Stimulated activated CD4-positive, alpha-beta T cell treated with anti-CD3 and anti-CD28 coated beads, Interleukin-15, amount 100 ng/mL, for 1 hour (primary cell): ENCODE measurements around the gene ANKRD11.
"Not testable (repeated sequence)": the region's sequence is repeated elsewhere in the genome, so short reads cannot be mapped to it uniquely, and the experiment has no call there.

Experiments
- DNase-seq, 2 donors: peaks; one replicate each; pipeline ENCODE4 v3.0.0-alpha.2; 2020; ENCODE audit warnings: low read depth in 1 of 2, low spot score in 1 of 2

The ANKRD11 gene

DNA sequence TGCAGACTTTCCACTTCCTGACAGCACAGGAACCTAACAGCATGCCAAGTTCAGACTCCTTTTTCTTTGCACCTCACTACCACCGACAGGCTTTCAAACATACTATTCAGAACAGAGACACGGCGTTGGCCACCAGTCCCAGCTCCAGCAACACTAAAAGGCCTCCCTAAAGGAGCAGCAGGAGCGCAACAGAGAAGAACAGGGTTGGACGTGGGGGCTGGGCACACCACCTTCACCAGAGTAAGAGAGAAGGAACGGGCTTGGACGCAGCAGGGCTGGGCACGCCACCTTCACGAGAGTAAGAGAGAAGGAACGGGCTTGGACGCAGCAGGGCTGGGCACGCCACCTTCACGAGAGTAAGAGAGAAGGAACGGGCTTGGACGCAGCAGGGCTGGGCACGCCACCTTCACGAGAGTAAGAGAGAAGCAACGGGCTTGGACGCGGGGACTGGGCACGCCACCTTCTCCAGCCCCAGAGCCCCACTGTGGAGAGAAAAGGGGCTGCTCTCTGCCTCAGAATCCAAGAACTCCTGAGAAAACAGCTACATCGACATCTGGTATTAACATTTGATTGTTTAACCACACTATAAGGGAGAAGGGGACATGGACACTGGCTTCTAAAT lies 56.9 kb downstream of the ANKRD11 start:
- not testable (repeated sequence) for DNase-seq

DNA sequence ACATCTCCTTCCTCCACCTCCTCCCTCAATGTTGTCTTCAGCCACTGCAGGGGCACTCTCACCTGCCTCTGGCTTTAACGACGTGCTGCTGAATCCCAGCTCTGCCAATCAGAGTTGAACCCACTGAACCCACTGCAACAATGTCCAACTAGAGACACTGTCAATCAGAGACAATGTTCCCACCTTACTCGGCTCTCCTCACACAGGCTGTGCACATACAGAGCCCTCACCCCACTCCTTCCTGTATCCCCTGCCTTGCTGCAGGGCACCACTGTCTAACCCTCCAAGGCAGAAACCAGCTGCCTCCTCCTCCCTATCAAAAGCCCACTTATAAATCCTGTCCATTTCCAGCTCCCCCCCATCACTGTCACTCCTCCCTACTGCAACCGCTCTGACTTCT lies 58.7 kb downstream of the ANKRD11 start:
- DNase-seq: no peak

DNA sequence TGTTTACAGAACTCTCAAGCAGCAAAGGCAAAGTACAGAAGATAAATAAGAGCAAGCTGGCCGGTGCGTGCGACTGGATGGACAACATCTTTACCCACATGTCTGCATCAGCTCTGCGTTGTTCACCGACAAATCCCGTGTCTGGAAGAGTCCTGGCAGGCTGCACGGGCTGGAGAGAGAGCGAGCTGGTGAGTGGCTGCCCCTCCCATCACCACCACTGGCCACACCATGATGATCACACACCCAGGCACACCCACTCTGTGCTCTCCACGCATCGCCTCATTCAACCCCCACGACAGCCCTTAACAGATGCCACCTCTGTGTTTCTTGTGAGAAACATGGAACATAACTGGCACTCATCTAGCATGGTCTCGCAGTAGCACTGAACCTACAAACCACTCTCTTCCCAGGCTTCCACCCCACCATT lies 59.2 kb downstream of the ANKRD11 start:
- DNase-seq: no peak

DNA sequence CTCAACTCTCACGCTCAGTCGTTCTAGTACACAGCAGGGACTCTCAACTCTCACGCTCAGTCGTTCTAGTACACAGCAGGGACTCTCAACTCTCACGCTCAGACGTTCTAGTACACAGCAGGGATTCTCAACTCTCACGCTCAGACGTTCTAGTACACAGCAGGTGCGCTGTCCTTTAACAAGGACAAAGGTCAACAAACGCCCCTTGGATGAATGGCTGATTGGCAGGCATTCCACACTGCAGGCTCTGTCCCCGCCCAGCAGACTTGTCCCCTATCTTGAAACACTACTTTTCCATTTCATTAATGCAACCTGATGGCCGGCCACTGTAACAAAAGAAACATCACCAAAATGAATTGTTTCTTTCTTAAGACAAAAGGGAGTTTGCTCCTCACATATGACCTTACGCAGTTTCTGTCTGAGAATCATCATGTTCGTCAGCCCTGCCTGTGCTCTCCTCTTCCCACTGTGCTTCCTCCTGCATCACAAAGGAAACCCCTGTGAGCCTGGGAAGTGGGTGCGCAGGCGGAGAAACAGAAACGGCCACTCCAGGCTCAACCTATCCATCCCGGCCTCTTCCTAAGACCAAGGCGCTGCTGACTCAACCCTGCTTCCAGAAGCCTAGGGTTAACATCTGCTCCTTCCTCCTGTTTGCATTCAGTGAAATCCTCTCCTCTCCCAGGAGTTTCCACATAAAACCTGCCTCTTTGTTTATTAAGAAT lies 59.8 kb downstream of the ANKRD11 start:
- no peak for DNase-seq

DNA sequence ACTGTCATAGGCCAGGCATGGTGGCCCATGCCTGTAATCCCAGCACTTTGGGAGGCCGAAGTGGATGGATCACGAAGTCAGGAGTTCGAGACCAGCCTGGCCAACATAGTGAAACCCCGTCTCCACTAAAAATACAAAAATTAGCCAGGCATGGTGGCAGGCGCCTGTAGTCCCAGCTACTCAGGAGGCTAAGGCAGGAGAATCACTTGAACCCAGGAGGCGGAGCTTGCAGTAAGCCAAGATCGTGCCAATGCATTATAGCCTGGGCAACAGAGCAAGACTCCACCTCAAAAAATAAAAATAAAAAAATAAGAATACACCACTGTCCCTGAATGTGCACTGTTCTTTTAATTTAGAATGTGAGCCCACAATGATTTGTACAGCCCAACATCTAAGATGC lies 61.8 kb downstream of the ANKRD11 start:
- DNase-seq: not testable (repeated sequence)

DNA sequence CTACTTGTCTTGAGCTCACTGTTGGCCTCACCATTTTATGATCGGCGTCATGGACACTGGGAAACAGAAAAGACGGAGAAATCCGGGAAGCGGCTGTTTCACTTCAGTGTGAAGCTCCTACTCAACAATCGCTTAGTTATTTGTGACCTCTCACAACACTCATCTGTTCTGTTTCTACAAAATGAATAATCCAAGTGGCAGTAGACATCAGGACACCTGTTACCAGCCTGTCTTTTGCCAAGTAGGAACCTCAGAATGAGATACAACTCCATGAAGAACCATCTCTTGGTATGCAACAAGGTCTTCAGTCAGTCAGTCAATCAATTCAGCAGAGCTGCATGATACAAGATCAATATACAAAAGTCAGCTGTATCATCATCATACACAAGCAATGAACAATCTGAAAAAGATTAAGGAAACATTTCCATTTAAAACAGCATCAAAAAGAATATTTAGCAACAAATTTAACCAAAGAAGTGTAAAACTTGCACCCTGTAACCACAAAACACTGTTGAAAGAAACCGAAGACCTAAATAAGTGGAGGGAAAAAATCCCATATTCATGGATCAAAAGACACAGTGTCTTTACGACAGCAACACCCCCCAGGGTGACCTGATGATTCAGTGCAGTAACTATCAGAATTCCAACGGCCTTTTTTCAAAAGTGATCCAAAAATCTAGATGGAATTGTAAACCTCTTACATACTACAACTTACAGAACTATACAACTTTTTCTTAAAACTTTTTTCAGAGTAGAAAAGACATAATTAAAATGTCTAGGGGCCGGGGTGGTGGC lies 63.4 kb downstream of the ANKRD11 start:
- no peak for DNase-seq

DNA sequence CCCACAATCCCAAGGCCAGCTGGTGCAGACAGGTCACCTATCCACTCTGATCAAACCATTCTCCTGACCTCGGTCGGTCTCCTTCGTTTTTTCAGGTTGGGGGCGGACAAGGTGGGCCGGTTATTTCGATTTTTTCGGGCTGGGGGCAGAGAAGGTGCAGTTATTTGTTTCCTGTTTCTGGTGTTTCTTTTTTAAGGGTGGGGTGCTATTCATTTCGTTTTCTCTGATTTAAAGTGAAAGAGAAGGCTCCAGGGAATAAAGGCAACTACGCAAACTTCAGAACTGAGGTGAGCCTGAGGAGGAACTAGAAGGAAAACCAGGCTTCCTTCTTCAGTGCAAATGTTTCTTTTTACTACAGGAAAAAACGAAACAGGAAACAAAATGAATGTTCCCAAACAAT lies 64.8 kb downstream of the ANKRD11 start:
- no peak for DNase-seq

DNA sequence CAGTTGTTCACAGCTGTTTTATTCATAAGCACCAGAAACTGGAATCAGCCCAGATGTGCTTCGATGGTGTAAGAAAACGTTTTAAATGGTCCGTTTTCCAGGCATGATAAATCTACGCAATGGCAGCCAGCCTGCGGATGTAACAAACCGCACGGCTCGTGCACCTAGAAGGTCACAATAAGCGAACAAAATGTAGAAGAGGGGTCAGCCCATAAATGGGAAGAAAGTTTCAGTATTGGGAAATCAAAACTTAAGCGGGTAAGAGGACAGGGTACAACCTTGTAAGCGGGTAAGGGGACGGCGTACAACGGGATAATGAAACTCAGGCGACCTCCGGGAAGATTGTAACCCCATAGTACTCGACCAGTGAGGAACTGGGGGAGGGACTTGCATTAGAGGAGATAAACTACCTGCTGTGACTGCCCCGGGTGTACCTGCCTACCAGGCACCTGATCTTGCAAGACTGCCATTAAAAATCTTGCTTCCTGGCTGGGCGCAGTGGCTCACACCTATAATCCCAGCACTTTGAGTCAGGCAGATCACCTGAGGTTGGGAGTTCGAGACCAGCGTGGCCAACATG lies 66.6 kb downstream of the ANKRD11 start:
- no peak for DNase-seq

DNA sequence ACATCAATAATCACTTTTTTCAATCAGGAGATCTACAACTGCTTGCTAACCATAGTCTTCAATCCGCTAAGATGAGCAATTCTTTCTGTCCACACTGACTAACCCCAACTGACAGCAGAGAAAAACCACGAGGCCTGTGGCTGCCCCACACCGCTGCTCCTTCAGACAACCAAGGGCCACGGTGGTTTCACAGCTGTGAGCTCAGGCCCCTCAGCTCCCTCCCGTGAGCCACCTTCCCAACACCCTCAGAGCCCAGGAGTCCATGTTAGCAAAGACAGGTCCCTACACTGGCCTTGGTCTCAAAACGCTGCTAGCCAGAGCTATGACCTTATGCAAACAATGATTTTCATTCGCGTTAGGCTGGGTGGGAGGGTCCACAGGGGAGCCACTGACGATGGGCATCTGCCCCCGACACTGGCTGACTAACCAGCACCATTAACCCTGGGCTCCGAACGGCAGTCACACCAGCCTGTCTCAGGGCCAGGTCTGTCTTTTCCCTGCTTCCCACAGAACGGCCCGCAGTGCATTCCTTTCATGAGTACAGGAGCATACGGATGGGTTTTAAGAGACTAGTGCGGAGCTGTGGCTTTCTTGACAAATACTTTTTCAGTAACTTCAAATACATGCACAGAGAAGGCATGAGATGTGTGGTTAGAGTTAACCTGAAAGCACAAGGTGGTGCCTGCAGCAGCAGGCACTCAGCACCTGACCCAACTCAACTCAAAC lies 67.3 kb downstream of the ANKRD11 start:
- DNase-seq: no peak

DNA sequence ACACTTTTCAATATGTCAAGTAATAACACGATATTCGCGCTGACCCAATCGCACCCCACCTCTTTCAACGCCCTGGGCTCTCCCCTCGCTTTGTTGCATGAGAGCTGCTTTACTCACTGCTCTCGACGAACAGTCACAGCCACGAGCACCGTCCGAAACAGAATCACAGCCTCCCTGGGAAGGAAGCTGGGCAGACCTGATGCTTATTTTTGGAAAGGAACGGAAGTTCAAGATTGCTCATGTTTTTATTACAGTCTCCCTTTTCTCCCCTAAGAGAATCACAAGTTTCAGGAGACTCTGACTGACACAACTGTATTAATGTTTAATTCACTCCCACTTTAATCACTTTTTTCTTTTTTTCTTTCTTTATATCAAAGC lies 67.8 kb downstream of the ANKRD11 start:
- no peak for DNase-seq

DNA sequence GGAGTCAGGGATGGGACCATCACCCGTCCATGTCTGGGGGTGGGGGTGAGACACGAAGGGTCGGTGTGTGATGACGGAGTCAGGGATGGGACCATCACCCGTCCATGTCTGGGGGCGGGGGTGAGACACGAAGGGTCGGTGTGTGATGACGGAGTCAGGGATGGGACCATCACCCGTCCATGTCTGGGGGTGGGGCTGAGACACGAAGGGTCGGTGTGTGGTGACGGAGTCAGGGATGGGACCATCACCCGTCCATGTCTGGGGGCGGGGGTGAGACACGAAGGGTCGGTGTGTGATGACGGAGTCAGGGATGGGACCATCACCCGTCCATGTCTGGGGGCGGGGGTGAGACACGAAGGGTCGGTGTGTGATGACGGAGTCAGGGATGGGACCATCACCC lies 69.1 kb downstream of the ANKRD11 start:
- not testable (repeated sequence) for DNase-seq

DNA sequence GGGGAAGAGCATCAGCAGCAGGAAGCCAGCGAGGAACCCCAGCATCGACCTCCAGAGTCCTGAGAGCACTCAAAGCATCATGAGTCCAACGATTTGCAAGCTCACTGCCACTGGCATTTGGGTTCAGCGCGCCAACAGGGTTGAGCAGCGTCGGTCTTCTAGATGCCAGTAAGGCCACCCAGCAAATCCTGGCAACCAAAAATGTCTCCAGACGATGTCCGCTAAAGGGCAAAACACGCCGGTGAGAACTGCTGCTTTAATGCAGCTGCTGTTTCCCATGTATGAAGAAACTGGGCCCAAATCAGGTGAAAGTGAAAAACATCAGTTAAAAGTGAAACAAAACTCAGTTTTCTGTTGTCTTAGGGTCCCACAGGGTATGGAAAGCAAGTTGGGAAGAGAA lies 70.2 kb downstream of the ANKRD11 start:
- DNase-seq: no peak

DNA sequence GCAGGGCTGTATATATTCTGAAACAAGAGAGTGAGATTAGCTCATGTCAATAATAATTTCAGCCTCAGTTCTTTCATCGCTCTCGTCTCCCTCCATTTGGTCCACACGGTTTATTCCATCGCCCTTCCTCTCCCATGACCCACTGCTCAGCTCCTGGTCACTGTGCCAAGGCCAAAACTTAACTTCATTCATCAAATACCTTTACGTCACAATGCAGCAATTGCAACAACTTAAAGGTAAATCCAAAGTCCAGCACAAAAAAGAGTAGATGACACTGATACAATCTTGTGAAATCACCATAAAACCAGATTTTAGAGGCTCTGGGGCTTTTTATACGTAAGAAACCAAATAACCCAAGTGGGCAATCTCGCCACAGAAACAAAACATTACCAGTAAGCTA lies 72.0 kb downstream of the ANKRD11 start:
- no peak for DNase-seq

DNA sequence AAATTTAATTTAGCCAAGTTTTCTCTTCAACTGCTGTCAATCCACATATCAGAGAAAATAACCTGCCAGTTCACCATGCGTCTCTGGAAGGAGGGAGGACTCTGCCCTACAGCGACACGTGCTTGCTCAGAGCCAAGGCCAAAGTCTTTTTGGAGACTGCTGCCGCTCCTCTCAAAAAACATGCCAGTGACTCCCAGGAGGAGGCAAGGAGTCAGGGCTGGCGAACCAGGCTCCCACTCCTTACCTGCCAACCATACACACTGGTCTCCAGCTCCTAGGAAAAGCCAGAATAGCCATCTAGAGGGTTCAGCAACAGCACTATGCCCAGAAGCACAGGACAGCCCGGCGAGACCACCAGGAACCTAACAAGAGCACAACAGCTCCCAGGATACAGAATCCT lies 73.0 kb downstream of the ANKRD11 start:
- DNase-seq: no peak

DNA sequence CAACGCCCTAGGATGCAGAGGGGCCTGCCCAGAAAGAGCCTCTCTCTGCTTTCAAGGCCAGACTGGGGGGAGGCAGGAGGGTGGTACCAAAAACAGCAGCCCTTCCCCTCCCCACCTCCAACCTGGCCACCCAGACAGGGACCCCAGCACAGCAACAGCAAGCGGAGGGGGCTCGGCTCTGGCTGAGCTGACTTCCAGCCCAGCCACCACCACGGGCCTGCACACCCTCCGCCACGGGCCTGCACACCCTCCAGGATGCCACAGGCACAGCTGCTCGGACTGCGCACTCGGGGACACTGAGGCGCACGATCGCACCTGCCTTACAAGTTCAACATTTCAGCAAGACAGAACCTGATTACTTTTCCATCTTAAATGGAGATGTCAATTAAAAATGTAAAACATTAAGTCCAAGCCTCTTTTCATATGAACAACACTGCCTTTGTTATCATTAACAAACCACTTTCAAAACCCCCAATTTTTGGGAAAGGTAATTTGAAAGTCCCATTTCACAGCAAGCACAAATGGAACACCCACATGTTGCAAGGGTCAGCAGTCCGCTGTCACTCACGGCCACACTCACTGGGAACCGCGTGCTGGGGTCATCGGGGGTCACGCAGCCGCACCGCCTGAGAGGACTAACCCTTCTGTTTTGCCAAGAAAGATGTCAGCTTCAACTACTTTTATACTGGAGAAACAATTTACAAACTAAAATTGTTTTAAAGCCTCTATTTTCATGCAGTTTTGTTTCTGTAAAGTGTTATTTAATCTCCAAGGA lies 76.4 kb downstream of the ANKRD11 start:
- no peak for DNase-seq

DNA sequence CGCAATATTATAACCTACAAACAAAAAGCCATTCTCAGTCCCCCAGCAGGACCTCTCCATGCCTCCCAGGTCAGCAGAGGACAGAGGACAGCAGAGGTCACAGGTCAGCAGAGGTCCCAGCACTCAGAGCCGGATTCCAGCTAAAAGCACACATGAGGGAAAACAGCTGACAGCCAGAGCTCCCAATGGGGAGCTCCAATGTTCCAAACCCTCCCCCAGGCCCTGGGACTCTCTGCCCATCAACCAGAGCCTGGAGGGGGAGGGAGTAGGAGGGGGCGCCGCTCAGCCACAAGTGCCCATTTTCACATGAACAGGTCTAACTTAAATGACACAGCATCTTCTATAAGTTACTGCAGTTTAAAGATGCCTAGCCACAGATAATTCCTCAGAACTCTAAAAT lies 77.5 kb downstream of the ANKRD11 start:
- no peak for DNase-seq

DNA sequence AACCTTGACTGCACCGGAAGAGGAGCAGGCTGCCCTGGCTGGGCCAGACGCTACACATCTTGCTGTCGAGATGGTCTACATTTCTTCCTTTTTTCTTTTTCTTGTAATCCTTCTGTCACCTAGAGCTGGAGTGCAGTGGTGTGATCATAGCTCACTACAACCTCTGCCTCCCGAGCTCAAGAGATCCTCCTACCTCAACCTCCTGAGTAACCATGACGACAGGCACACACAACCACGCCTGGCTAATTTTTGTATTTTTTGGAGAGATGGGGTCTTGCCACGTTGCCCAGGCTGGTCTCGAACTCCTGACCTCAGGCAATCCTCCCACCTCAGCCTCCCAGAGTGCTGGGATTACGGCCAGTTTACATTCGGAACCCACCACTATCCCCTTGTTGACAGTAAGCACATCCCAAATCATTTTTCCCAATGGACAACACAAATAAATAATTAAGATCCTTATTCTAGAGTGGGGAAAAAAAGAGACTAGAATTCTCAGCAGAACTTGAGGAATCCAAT lies 79.0 kb downstream of the ANKRD11 start:
- no peak for DNase-seq

DNA sequence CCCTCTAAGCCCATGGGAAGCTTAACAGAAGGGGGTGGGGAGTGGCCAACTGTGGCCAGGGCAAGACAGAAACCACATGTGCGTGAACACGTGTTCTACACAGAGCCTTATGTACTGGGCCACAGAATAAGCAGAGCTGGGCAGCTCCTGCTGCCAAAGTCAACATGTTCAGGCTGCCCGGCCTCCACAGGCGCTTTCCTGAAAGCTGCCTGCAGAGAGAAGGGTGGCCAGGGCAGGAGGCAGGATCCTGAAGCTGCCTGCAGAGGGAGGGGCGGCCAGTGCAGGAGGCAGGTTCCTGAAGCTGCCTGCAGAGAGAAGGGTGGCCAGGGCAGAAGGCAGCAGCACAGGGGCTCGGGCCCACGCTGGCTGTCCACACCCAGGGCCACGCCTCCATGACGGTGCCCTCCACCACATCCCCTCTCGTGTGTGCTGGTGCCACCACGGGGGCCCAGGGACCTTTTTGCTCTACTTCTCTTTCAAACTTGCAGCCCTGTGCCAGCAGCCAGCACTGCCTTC lies 79.5 kb downstream of the ANKRD11 start:
- DNase-seq: no peak

DNA sequence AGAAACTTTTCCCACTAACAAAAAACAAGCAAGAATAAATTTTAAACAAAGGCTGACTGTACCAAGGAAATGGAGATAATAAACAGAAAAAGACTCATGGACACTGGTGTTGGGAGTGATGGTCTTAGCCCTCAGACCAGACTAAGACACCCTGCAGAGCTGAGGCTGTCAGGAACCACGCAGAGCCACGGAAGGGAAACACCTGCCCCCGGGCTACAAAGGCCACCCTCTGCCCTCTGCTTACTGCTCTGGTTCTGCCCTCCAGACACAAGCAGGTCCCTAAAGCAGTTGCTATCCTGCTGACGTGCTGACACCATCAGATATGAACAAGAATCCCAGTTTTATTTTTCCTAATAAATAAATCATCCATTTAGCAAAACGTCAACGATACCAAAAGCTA lies 80.0 kb downstream of the ANKRD11 start:
- DNase-seq: no peak

DNA sequence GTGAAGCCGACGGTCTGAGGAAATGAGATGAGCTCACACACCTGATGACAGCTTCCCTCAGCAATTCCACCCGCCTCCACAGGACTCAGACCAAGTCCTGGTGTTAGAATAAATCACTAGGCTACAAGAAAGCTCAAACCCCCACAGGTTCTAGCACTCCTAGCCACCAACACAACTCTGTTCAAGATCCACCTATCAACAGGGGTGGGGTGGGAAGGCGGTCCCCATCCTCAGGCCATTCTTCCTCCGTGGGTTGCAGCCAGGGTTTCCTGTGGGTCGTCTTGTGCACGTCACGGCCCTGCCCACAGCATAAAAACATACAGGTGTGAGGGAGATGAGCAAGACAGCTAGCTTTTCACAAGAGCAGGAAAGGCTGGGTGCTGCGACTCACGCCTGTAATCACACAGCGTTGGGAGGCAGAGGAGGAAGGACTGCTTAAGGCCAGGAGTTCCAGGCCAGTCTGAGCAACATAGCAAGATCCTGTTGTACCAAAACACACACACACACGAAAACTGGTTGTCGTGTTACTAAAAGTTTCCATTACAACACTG lies 81.1 kb downstream of the ANKRD11 start:
- DNase-seq: peak in 1 of 2 donors; percentile 37
